ENCODE measurements around the gene MRRF.

DNA sequence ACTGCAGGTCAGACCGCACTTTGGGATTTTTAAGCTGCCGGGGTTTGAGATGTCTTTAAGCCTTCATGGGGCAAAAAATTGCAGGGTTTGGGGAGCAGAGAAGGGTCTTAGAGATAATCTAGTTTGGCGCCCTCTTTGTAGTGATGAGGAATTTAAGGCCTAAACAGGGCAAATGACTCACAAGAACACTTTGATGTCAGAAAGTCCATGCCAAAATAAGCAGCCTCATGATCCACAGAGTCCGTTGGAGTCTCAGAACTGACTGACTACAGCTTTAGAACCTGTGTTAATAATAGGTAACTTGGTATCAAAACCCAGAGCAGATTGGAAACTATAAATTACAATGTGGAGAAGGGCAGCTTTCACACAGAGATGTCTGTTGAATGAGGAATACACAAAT lies 70.2 kb downstream of the MRRF start:
- TF ChIP-seq POLR2AphosphoS5 (IDR thresholded peaks at IDR 0.05; ENCODE audit: insufficient read depth in 1 of 2, low read depth in 1 of 2) (no peak), POLR2A (IDR thresholded peaks at IDR 0.05) (no peak)

Measured in vagina (tissue), 2 donors.